HL-60 (cell line): ENCODE results near the gene LAP3.

ENCODE experiments used
- DNase-seq, 2 experiments: peaks; one replicate each; pipeline ENCODE4 v3.0.0-alpha.2; 2010 to 2020; ENCODE audit warnings: low read depth in 1 of 2, low spot score in 1 of 2
- H3K27ac ChIP-seq: fragments of 250-450 bp; sonication (Bioruptor Pico); replicated peaks from 2 replicates; pipeline ENCODE4 v1.5.1; 2020; ENCODE audit warnings: mild to moderate bottlenecking, moderate library complexity
- H3K27me3 ChIP-seq: fragments of 250-450 bp; sonication (Bioruptor Pico); 2 replicates; pipeline ENCODE4 v1.5.1; 2021; ENCODE audit warnings: mild to moderate bottlenecking, moderate library complexity; ENCODE audit not compliant: insufficient read depth, poor library complexity, severe bottlenecking
- H3K4me3 ChIP-seq: replicated peaks from 2 replicates; pipeline ENCODE4 v1.5.1; 2011; ENCODE audit warnings: mild to moderate bottlenecking, control low read depth, low read length; ENCODE audit not compliant: insufficient read depth
- CTCF ChIP-seq: IDR thresholded peaks from one replicate; pipeline ENCODE4 v1.5.1; 2011; ENCODE audit warnings: low read length, control low read depth, inconsistent platforms; ENCODE audit not compliant: insufficient read depth
- GABPA ChIP-seq: IDR thresholded peaks from 2 replicates; pipeline ENCODE4 v1.6.1; 2012; ENCODE audit warnings: low read depth
- POLR2AphosphoS5 ChIP-seq: IDR thresholded peaks from 2 replicates; pipeline ENCODE4 v1.6.1; 2012; ENCODE audit warnings: low read depth
- REST ChIP-seq: IDR thresholded peaks from 2 replicates; pipeline ENCODE4 v1.6.1; 2012; ENCODE audit warnings: low read depth; ENCODE audit not compliant: insufficient replicate concordance
- SPI1 ChIP-seq: IDR thresholded peaks from 2 replicates; pipeline ENCODE4 v1.6.1; 2012; ENCODE audit warnings: low read depth, mild to moderate bottlenecking, borderline replicate concordance

LAP3 gene

GRCh38 chr4:17605236-17605635 lies 28.2 kb downstream of the LAP3 start:
- H3K4me3 ChIP-seq: no peak overlapping the region
- H3K27me3 ChIP-seq: no peaks in the 10 kb centered on the region
- DNase-seq: no peak
- no peak for TF ChIP-seq POLR2AphosphoS5
- TF ChIP-seq REST: no peak
- TF ChIP-seq CTCF: no peak
- TF ChIP-seq GABPA: no peak
- H3K27ac ChIP-seq: no peak overlapping the region

- TF ChIP-seq SPI1 (no peak), GABPA (no peak), POLR2AphosphoS5 (no peak; the same call in 1 of the 2 replicates), REST (no peak), CTCF (no peak)
- Histone ChIP-seq H3K27me3 (no peaks in the 10 kb centered on the region), H3K4me3 (peak overlapping the region; percentile 89), H3K27ac (peak overlapping the region; percentile 84)
- no peak for DNase-seq
Observed at GRCh38 chr4:17613761-17614415, 36.9 kb downstream of the LAP3 start.

- peak within 1 kb of the TSS; percentile 84 for H3K27ac ChIP-seq
- peak; percentile 64; the same call in 1 of the 2 replicates for TF ChIP-seq SPI1
- TF ChIP-seq GABPA: no peak
- peak; percentile 68 for TF ChIP-seq REST
- no peak for TF ChIP-seq CTCF
- TF ChIP-seq POLR2AphosphoS5: peak; percentile 90
- peak within 1 kb of the TSS; percentile 89 for H3K4me3 ChIP-seq
- H3K27me3 ChIP-seq: no peaks in the 10 kb centered on the region
- peak; percentile 87 to 95 for DNase-seq
Observed at GRCh38 chr4:17614416-17615299, 37.7 kb downstream of the LAP3 start, which contains the start of gene MED28. MED28 (plus strand) TSS chr4:17614641; CDS start chr4:17614655, 14 bp downstream.
